GM23338 (cell line): Measurements from ENCODE around the gene SPRR2B. TPM values are rescaled to one million over a fixed set of nuclear protein-coding genes. Genes with fewer than 3 reads are reported as not detected.

Experiments
- ATAC-seq: fragments of 200-7000 bp; cut with Tn5 transposase; 3 replicates; pipeline ENCODE4 v1.9.1; 2020
- DNase-seq: peaks from one replicate; pipeline ENCODE4 v3.0.0-alpha.2; 2015; ENCODE audit warnings: low spot score
- H2AFZ ChIP-seq: fragments of 200-600 bp; sonication (generic); 2 replicates; pipeline ENCODE4 v1.8.0; 2016; ENCODE audit warnings: antibody characterized with exemption, mild to moderate bottlenecking, moderate library complexity
- H3F3A ChIP-seq: fragments of 200-600 bp; sonication (generic); replicated peaks from 2 replicates; pipeline ENCODE4 v1.8.0; 2017; ENCODE audit warnings: antibody characterized with exemption, mixed run types, low read depth
- H3K27ac ChIP-seq: fragments of 200-600 bp; sonication (generic); 2 replicates; pipeline ENCODE4 v1.6.1; 2016; ENCODE audit warnings: low read depth
- H3K27me3 ChIP-seq: fragments of 200-600 bp; sonication (generic); 2 replicates; pipeline ENCODE4 v1.8.0; 2016; ENCODE audit warnings: mild to moderate bottlenecking, mixed run types, moderate library complexity; ENCODE audit not compliant: insufficient read depth
- H3K36me3 ChIP-seq: fragments of 200-600 bp; sonication (generic); 2 replicates; pipeline ENCODE4 v1.8.0; 2016; ENCODE audit warnings: mild to moderate bottlenecking; ENCODE audit not compliant: insufficient read depth
- H3K4me1 ChIP-seq: fragments of 200-600 bp; sonication (generic); 2 replicates; pipeline ENCODE4 v1.8.0; 2016; ENCODE audit warnings: mild to moderate bottlenecking, moderate library complexity; ENCODE audit not compliant: insufficient read depth
- H3K4me2 ChIP-seq: fragments of 200-600 bp; sonication (generic); 2 replicates; pipeline ENCODE4 v1.7.1; 2017; ENCODE audit warnings: mixed run types
- H3K4me3 ChIP-seq: fragments of 200-600 bp; sonication (generic); 2 replicates; pipeline ENCODE4 v1.6.1; 2016; ENCODE audit warnings: mixed run types
- H3K79me2 ChIP-seq: fragments of 200-600 bp; sonication (generic); replicated peaks from 2 replicates; pipeline ENCODE4 v1.8.0; 2017; ENCODE audit warnings: mild to moderate bottlenecking; ENCODE audit not compliant: insufficient read depth
- H3K9me2 ChIP-seq: fragments of 200-600 bp; sonication (generic); 2 replicates; pipeline ENCODE4 v1.8.0; 2017; ENCODE audit not compliant: insufficient read depth
- H4K20me1 ChIP-seq: fragments of 200-600 bp; sonication (generic); replicated peaks from 2 replicates; pipeline ENCODE4 v1.8.0; 2017; ENCODE audit warnings: mild to moderate bottlenecking; ENCODE audit not compliant: insufficient read depth
- H3K27ac Mint-ChIP-seq: 2 replicates; pipeline ENCODE4 v1.8.0; 2020; ENCODE audit warnings: inconsistent platforms, mild to moderate bottlenecking, moderate library complexity, mixed read lengths
- H3K27me3 Mint-ChIP-seq: 3 replicates; pipeline ENCODE4 v1.8.0; 2022; ENCODE audit warnings: low read depth, mild to moderate bottlenecking, moderate library complexity, mixed read lengths, inconsistent platforms; ENCODE audit not compliant: insufficient read depth, poor library complexity
- H3K36me3 Mint-ChIP-seq: 3 replicates; pipeline ENCODE4 v1.8.0; 2021; ENCODE audit warnings: low read depth, mild to moderate bottlenecking, inconsistent platforms, moderate library complexity, mixed read lengths
- H3K4me1 Mint-ChIP-seq: 3 replicates; pipeline ENCODE4 v1.8.0; 2020; ENCODE audit warnings: mild to moderate bottlenecking, inconsistent platforms, mixed read lengths
- H3K4me3 Mint-ChIP-seq: 3 replicates; pipeline ENCODE4 v1.8.0; 2021; ENCODE audit warnings: moderate library complexity, mild to moderate bottlenecking, inconsistent platforms, mixed read lengths
- H3K9me3 Mint-ChIP-seq: 3 replicates; pipeline ENCODE4 v1.8.0; 2020; ENCODE audit warnings: moderate library complexity, mild to moderate bottlenecking, inconsistent platforms, mixed read lengths
- CREB1 ChIP-seq: fragments of 250-450 bp; sonication (Bioruptor Pico); IDR thresholded peaks from 2 replicates; pipeline ENCODE4 v1.5.0; 2020; ENCODE audit warnings: low read depth, mild to moderate bottlenecking, moderate library complexity
- EZH2 ChIP-seq: fragments of 200-600 bp; sonication (generic); IDR thresholded peaks from one replicate; pipeline ENCODE4 v1.8.0; 2017; ENCODE audit warnings: antibody characterized with exemption, mild to moderate bottlenecking, low read depth; ENCODE audit not compliant: unreplicated experiment
- EZH2phosphoT487 ChIP-seq: fragments of 200-600 bp; sonication (generic); IDR thresholded peaks from one replicate; pipeline ENCODE4 v1.8.1; 2018; ENCODE audit warnings: antibody characterized with exemption; ENCODE audit not compliant: unreplicated experiment
- JUNB ChIP-seq: IDR thresholded peaks from one replicate; pipeline ENCODE4 v1.6.1; 2016; ENCODE audit warnings: antibody characterized with exemption; ENCODE audit not compliant: unreplicated experiment
- NANOG ChIP-seq: IDR thresholded peaks from 2 replicates; pipeline ENCODE4 v1.6.1; 2016; ENCODE audit warnings: antibody characterized with exemption, borderline replicate concordance
- POLR2AphosphoS5 ChIP-seq: IDR thresholded peaks from 2 replicates; pipeline ENCODE4 v1.6.1; 2016; ENCODE audit warnings: antibody characterized with exemption, low read depth
- STAT1 ChIP-seq: IDR thresholded peaks from one replicate; pipeline ENCODE4 v1.6.1; 2016; ENCODE audit warnings: antibody characterized with exemption; ENCODE audit not compliant: unreplicated experiment
- ZNF114 ChIP-seq: fragments of 250-450 bp; sonication (Bioruptor Pico); IDR thresholded peaks from 2 replicates; pipeline ENCODE4 v1.5.0; 2020; ENCODE audit warnings: mild to moderate bottlenecking, moderate library complexity
- ZNF331 ChIP-seq: fragments of 250-450 bp; sonication (Bioruptor Pico); IDR thresholded peaks from 2 replicates; pipeline ENCODE4 v1.5.0; 2020; ENCODE audit warnings: low read depth, mild to moderate bottlenecking, moderate library complexity
- ZNF462 ChIP-seq: fragments of 250-450 bp; sonication (Bioruptor Pico); IDR thresholded peaks from 2 replicates; pipeline ENCODE4 v1.5.0; 2020; ENCODE audit warnings: mild to moderate bottlenecking, moderate library complexity
- polyA plus RNA-seq: library from polyadenylated mRNA; unstranded; fragments of >200 nt; fragmentation: Nextera tagmentation; extraction: Ambion mirVana; gene quantifications from 2 replicates; pipeline ENCODE4 v1.2.1, GENCODE V29; 2016
- total RNA-seq: library from RNA; depleted of rRNA; stranded (reverse); fragments of >200 nt; shearing (Covaris generic); gene quantifications from 2 replicates; pipeline ENCODE4 v1.2.3, GENCODE V29; 2014
- TF ChIP-seq, protein P1 (sequence below), 2 experiments: fragments of 200-600 bp in 1 of 2; sonication (generic) in 1 of 2; conservative IDR thresholded peaks; 2 replicates each; pipeline versions ENCODE4 v1.5.1 to v1.6.1; 2016 to 2017; ENCODE audit warnings: antibody characterized with exemption in 2 of 2, low read depth in 2 of 2, mild to moderate bottlenecking in 2 of 2, moderate library complexity in 1 of 2
- TF ChIP-seq, protein P2 (sequence below): IDR thresholded peaks from 2 replicates; pipeline ENCODE4 v1.6.1; 2016; ENCODE audit warnings: antibody characterized with exemption
- TF ChIP-seq, protein P3 (sequence below): IDR thresholded peaks from one replicate; pipeline ENCODE4 v1.6.1; 2018; ENCODE audit warnings: antibody characterized with exemption; ENCODE audit not compliant: unreplicated experiment

Gene SPRR2B
- total and polyA plus RNA-seq, 2 experiments from 2014 or later, result not detected

- TF ChIP-seq STAT1 (no peak), ZNF331 (no peak), CREB1 (CRISPR knock-in tag) (no peak), ZNF462 (CRISPR knock-in tag) (no peak), POLR2AphosphoS5 (no peak), JUNB (no peak), EZH2phosphoT487 (no peak), NANOG (no peak), EZH2 (no peak), ZNF114 (no peak)
- TF ChIP-seq, protein P1, sequence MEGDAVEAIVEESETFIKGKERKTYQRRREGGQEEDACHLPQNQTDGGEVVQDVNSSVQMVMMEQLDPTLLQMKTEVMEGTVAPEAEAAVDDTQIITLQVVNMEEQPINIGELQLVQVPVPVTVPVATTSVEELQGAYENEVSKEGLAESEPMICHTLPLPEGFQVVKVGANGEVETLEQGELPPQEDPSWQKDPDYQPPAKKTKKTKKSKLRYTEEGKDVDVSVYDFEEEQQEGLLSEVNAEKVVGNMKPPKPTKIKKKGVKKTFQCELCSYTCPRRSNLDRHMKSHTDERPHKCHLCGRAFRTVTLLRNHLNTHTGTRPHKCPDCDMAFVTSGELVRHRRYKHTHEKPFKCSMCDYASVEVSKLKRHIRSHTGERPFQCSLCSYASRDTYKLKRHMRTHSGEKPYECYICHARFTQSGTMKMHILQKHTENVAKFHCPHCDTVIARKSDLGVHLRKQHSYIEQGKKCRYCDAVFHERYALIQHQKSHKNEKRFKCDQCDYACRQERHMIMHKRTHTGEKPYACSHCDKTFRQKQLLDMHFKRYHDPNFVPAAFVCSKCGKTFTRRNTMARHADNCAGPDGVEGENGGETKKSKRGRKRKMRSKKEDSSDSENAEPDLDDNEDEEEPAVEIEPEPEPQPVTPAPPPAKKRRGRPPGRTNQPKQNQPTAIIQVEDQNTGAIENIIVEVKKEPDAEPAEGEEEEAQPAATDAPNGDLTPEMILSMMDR (conservative IDR thresholded peaks at IDR 0.05; ENCODE audit: low read depth in 2 of 2), result no peak
- TF ChIP-seq, protein P2, sequence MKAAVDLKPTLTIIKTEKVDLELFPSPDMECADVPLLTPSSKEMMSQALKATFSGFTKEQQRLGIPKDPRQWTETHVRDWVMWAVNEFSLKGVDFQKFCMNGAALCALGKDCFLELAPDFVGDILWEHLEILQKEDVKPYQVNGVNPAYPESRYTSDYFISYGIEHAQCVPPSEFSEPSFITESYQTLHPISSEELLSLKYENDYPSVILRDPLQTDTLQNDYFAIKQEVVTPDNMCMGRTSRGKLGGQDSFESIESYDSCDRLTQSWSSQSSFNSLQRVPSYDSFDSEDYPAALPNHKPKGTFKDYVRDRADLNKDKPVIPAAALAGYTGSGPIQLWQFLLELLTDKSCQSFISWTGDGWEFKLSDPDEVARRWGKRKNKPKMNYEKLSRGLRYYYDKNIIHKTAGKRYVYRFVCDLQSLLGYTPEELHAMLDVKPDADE, result no peak
- TF ChIP-seq, protein P3, sequence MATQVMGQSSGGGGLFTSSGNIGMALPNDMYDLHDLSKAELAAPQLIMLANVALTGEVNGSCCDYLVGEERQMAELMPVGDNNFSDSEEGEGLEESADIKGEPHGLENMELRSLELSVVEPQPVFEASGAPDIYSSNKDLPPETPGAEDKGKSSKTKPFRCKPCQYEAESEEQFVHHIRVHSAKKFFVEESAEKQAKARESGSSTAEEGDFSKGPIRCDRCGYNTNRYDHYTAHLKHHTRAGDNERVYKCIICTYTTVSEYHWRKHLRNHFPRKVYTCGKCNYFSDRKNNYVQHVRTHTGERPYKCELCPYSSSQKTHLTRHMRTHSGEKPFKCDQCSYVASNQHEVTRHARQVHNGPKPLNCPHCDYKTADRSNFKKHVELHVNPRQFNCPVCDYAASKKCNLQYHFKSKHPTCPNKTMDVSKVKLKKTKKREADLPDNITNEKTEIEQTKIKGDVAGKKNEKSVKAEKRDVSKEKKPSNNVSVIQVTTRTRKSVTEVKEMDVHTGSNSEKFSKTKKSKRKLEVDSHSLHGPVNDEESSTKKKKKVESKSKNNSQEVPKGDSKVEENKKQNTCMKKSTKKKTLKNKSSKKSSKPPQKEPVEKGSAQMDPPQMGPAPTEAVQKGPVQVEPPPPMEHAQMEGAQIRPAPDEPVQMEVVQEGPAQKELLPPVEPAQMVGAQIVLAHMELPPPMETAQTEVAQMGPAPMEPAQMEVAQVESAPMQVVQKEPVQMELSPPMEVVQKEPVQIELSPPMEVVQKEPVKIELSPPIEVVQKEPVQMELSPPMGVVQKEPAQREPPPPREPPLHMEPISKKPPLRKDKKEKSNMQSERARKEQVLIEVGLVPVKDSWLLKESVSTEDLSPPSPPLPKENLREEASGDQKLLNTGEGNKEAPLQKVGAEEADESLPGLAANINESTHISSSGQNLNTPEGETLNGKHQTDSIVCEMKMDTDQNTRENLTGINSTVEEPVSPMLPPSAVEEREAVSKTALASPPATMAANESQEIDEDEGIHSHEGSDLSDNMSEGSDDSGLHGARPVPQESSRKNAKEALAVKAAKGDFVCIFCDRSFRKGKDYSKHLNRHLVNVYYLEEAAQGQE, result no peak
- H2AFZ ChIP-seq, result no peak within 1 kb of the TSS
- H3K79me2 ChIP-seq, result no peaks in the 10 kb centered on the region
- H3K27ac Mint-ChIP-seq, result no peak within 1 kb of the TSS
- no peaks in the 10 kb centered on the region for H3F3A ChIP-seq
- H3K36me3 ChIP-seq, result no peaks in the 10 kb centered on the region
- H4K20me1 ChIP-seq, result no peaks in the 10 kb centered on the region
- no peaks in the 10 kb centered on the region for H3K27me3 Mint-ChIP-seq
- H3K4me3 ChIP-seq, result no peak within 1 kb of the TSS
- no peak within 1 kb of the TSS for H3K4me2 ChIP-seq
- no peaks in the 10 kb centered on the region for H3K27me3 ChIP-seq
- peaks cover 11% of the 10 kb centered on the region; the same call in 2 of the 3 replicates for H3K4me1 Mint-ChIP-seq
- no peak for DNase-seq
- H3K4me1 ChIP-seq, result peaks cover 4% of the 10 kb centered on the region; the same call in 1 of the 2 replicates
- no peaks in the 10 kb centered on the region for H3K36me3 Mint-ChIP-seq
- ATAC-seq, result no peak
- H3K27ac ChIP-seq, result no peak within 1 kb of the TSS
- H3K9me3 Mint-ChIP-seq, result 0 out of 3 replicates have a peak, but pooled peaks cover 3% of the 10 kb centered on the region
- H3K4me3 Mint-ChIP-seq, result no peak within 1 kb of the TSS
- peaks cover 5% of the 10 kb centered on the region; the same call in 1 of the 2 replicates for H3K9me2 ChIP-seq
These were observed 40.5 kb downstream of the SPRR2B start, which contains the start of gene SPRR1B for GRCh38 chr1:153030895-153031294. SPRR1B (plus strand) TSS chr1:153031203; CDS start chr1:153032346, 1,143 bp downstream.
